HepG2 (cell line): ENCODE measurements around the gene SBSN. TPM values are rescaled to one million over a fixed set of nuclear protein-coding genes. Genes with fewer than 3 reads are reported as not detected.

Experiments
- FOXA3 ChIP-seq: IDR thresholded peaks from 2 replicates; pipeline ENCODE4 v1.6.1; 2016; ENCODE audit warnings: missing genetic modification reagents, missing compliant biosample characterization
- HNRNPK ChIP-seq: fragments of 200-400 bp; formaldehyde crosslinking; IDR thresholded peaks from 2 replicates; pipeline ENCODE4 v1.6.1; 2018; ENCODE audit warnings: low read length, low read depth, moderate library complexity, mild to moderate bottlenecking; ENCODE audit not compliant: poor library complexity, severe bottlenecking
- LCORL ChIP-seq, 2 experiments: fragments of 450-650 bp in 1 of 2; sonication (generic) in 1 of 2; formaldehyde crosslinking in 1 of 2; IDR thresholded peaks; 2 replicates each; pipeline versions ENCODE4 v1.5.0 to v1.6.1; 2017 to 2020; ENCODE audit warnings: antibody characterized with exemption in 1 of 2, missing genetic modification reagents in 1 of 2
- NFE2L2 ChIP-seq: fragments of 150-350 bp; IDR thresholded peaks from 2 replicates; pipeline ENCODE4 v1.6.1; 2014; ENCODE audit warnings: low read length
- NFIC ChIP-seq: IDR thresholded peaks from 2 replicates; pipeline ENCODE4 v1.6.1; 2012; ENCODE audit warnings: mild to moderate bottlenecking, low read length, inconsistent platforms
- POGZ ChIP-seq: sonication (generic); formaldehyde crosslinking; IDR thresholded peaks from 2 replicates; pipeline ENCODE4 v1.4.0; 2020; ENCODE audit warnings: mild to moderate bottlenecking, missing genetic modification reagents
- TBX2 ChIP-seq: sonication (generic); formaldehyde crosslinking; IDR thresholded peaks from 2 replicates; pipeline ENCODE4 v1.5.0; 2020; ENCODE audit warnings: missing genetic modification reagents, mild to moderate bottlenecking, borderline replicate concordance
- U2AF2 ChIP-seq: fragments of 200-400 bp; formaldehyde crosslinking; IDR thresholded peaks from 2 replicates; pipeline ENCODE4 v1.6.1; 2017; ENCODE audit warnings: low read depth, mild to moderate bottlenecking, low read length
- YY1 ChIP-seq: IDR thresholded peaks from 2 replicates; pipeline ENCODE4 v1.6.1; 2011; ENCODE audit warnings: low read length, low read depth, moderate library complexity, mild to moderate bottlenecking; ENCODE audit not compliant: insufficient read depth, insufficient replicate concordance
- ZNF124 ChIP-seq: sonication (generic); formaldehyde crosslinking; IDR thresholded peaks from 2 replicates; pipeline ENCODE4 v1.4.0; 2020; ENCODE audit warnings: missing genetic modification reagents
- ZNF17 ChIP-seq: sonication (generic); formaldehyde crosslinking; IDR thresholded peaks from 2 replicates; pipeline ENCODE4 v1.5.0; 2020; ENCODE audit warnings: mild to moderate bottlenecking, missing genetic modification reagents
- ZNF530 ChIP-seq: sonication (generic); formaldehyde crosslinking; IDR thresholded peaks from 2 replicates; pipeline ENCODE4 v1.5.0; 2020; ENCODE audit warnings: low read depth, mild to moderate bottlenecking, missing genetic modification reagents
- ZNF564 ChIP-seq: sonication (generic); formaldehyde crosslinking; IDR thresholded peaks from 2 replicates; pipeline ENCODE4 v1.8.1; 2023; ENCODE audit warnings: mild to moderate bottlenecking, missing genetic modification reagents
- ZNF577 ChIP-seq: sonication (generic); formaldehyde crosslinking; IDR thresholded peaks from 2 replicates; pipeline ENCODE4 v1.4.0; 2020; ENCODE audit warnings: mild to moderate bottlenecking, low read depth, missing genetic modification reagents, borderline replicate concordance
- ZNF598 ChIP-seq: sonication (generic); formaldehyde crosslinking; IDR thresholded peaks from 2 replicates; pipeline ENCODE4 v1.5.1; 2020; ENCODE audit warnings: mild to moderate bottlenecking, missing genetic modification reagents, borderline replicate concordance
- ZNF672 ChIP-seq: sonication (generic); formaldehyde crosslinking; IDR thresholded peaks from 2 replicates; pipeline ENCODE4 v1.8.1; 2022; ENCODE audit warnings: missing genetic modification reagents
- ZNF782 ChIP-seq: sonication (generic); formaldehyde crosslinking; IDR thresholded peaks from 2 replicates; pipeline ENCODE4 v1.4.0; 2020; ENCODE audit warnings: missing genetic modification reagents, mild to moderate bottlenecking, borderline replicate concordance
- polyA plus RNA-seq, 8 experiments: library from polyadenylated mRNA; depleted of rRNA in 3 of 8; stranded (reverse) in 7 of 8; unstranded in 1 of 8; fragments of >200 nt; fragmentation: Illumina TruSeq in 4 of 8; extraction: Trizol in 4 of 8; gene quantifications; 2 replicates each; pipeline versions ENCODE4 v1.2.1 to v1.2.3, GENCODE V29; 2011 to 2016; ENCODE audit warnings: low read depth in 4 of 8, missing spikeins in 1 of 8, mixed read lengths in 1 of 8; ENCODE audit not compliant: insufficient read depth in 1 of 8
- total RNA-seq, 5 experiments: library from RNA; depleted of rRNA; stranded (reverse); fragments of >200 nt; fragmentation: Illumina TruSeq; extraction: Trizol; gene quantifications; 2 replicates each; pipeline ENCODE4 v1.2.3, GENCODE V29; 2016; ENCODE audit warnings: low read depth in 1 of 5
- TF ChIP-seq, protein P1 (sequence below): sonication (generic); formaldehyde crosslinking; IDR thresholded peaks from 2 replicates; pipeline ENCODE4 v1.5.0; 2020; ENCODE audit warnings: mild to moderate bottlenecking, missing genetic modification reagents, borderline replicate concordance
- TF ChIP-seq, protein P2 (sequence below): sonication (generic); formaldehyde crosslinking; IDR thresholded peaks from 2 replicates; pipeline ENCODE4 v1.4.0; 2020; ENCODE audit warnings: mild to moderate bottlenecking, low read depth, missing genetic modification reagents
- TF ChIP-seq, protein P3 (sequence below): sonication (generic); formaldehyde crosslinking; IDR thresholded peaks from 2 replicates; pipeline ENCODE4 v1.5.1; 2020; ENCODE audit warnings: missing genetic modification reagents, mild to moderate bottlenecking, borderline replicate concordance
- TF ChIP-seq, protein P4 (sequence below): sonication (generic); formaldehyde crosslinking; IDR thresholded peaks from 2 replicates; pipeline ENCODE4 v1.4.0; 2020; ENCODE audit warnings: low read depth, mild to moderate bottlenecking, missing genetic modification reagents

The SBSN gene
- total and polyA plus RNA-seq, 2 of the 13 experiments (the other 11 are each of a cell fraction or from before 2014, with no cell fraction given), result not detected

DNA sequence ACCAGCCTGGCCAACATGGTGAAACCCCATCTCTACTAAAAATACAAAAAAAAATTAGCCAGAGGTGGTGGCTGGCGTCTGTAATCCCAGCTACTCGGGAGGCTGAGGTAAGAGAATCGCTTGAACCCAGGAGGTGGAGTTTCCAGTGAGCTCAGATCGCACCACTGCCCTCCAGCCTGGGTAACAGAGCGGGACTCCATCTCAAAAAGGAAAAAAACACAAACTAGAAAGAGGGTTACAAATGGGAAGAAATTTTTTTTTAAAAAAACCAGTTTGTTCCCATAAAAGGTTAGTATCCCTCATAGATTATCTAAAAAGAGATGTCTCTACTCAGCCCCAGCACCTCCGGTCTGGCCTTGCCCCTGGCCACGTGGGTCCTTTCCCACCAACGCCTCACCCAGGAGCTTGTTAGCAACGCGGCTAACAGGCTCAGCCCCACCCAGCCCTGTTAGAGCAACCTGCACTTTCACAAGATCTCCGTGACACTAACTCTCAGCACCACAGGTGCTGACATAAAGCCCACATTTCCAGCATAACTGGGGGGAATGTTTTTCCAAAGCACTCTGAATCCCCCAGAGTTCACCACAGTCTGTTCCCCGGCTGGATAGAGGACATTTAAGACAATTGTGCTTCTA, 19.0 kb downstream of the SBSN start (continued):
- TF ChIP-seq FOXA3 (CRISPR knock-in tag) (no peak; the same call in 1 of the 2 replicates), ZNF577 (no peak), ZNF124 (CRISPR knock-in tag) (no peak), POGZ (no peak), U2AF2 (no peak), ZNF17 (CRISPR knock-in tag) (no peak), ZNF530 (CRISPR knock-in tag) (no peak), YY1 (no peak), ZNF672 (CRISPR knock-in tag) (no peak), ZNF564 (CRISPR knock-in tag) (0 out of 2 replicates have a peak, but pooled peaks have one; percentile 34), ZNF782 (CRISPR knock-in tag) (no peak), ZNF598 (no peak), LCORL (IDR thresholded peaks at IDR 0.05) (no peak), LCORL (CRISPR knock-in tag; IDR thresholded peaks at IDR 0.05) (no peak), TBX2 (CRISPR knock-in tag) (no peak), HNRNPK (no peak), NFE2L2 (no peak), NFIC (no peak)
- TF ChIP-seq, protein P1, sequence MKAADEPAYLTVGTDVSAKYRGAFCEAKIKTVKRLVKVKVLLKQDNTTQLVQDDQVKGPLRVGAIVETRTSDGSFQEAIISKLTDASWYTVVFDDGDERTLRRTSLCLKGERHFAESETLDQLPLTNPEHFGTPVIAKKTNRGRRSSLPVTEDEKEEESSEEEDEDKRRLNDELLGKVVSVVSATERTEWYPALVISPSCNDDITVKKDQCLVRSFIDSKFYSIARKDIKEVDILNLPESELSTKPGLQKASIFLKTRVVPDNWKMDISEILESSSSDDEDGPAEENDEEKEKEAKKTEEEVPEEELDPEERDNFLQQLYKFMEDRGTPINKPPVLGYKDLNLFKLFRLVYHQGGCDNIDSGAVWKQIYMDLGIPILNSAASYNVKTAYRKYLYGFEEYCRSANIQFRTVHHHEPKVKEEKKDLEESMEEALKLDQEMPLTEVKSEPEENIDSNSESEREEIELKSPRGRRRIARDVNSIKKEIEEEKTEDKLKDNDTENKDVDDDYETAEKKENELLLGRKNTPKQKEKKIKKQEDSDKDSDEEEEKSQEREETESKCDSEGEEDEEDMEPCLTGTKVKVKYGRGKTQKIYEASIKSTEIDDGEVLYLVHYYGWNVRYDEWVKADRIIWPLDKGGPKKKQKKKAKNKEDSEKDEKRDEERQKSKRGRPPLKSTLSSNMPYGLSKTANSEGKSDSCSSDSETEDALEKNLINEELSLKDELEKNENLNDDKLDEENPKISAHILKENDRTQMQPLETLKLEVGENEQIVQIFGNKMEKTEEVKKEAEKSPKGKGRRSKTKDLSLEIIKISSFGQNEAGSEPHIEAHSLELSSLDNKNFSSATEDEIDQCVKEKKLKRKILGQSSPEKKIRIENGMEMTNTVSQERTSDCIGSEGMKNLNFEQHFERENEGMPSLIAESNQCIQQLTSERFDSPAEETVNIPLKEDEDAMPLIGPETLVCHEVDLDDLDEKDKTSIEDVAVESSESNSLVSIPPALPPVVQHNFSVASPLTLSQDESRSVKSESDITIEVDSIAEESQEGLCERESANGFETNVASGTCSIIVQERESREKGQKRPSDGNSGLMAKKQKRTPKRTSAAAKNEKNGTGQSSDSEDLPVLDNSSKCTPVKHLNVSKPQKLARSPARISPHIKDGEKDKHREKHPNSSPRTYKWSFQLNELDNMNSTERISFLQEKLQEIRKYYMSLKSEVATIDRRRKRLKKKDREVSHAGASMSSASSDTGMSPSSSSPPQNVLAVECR (CRISPR knock-in tag), result peak; percentile 38; the same call in 1 of the 2 replicates
- TF ChIP-seq, protein P2, sequence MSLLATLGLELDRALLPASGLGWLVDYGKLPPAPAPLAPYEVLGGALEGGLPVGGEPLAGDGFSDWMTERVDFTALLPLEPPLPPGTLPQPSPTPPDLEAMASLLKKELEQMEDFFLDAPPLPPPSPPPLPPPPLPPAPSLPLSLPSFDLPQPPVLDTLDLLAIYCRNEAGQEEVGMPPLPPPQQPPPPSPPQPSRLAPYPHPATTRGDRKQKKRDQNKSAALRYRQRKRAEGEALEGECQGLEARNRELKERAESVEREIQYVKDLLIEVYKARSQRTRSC (CRISPR knock-in tag), result no peak
- TF ChIP-seq, protein P3, sequence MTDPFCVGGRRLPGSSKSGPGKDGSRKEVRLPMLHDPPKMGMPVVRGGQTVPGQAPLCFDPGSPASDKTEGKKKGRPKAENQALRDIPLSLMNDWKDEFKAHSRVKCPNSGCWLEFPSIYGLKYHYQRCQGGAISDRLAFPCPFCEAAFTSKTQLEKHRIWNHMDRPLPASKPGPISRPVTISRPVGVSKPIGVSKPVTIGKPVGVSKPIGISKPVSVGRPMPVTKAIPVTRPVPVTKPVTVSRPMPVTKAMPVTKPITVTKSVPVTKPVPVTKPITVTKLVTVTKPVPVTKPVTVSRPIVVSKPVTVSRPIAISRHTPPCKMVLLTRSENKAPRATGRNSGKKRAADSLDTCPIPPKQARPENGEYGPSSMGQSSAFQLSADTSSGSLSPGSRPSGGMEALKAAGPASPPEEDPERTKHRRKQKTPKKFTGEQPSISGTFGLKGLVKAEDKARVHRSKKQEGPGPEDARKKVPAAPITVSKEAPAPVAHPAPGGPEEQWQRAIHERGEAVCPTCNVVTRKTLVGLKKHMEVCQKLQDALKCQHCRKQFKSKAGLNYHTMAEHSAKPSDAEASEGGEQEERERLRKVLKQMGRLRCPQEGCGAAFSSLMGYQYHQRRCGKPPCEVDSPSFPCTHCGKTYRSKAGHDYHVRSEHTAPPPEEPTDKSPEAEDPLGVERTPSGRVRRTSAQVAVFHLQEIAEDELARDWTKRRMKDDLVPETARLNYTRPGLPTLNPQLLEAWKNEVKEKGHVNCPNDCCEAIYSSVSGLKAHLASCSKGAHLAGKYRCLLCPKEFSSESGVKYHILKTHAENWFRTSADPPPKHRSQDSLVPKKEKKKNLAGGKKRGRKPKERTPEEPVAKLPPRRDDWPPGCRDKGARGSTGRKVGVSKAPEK (CRISPR knock-in tag), result no peak
- TF ChIP-seq, protein P4, sequence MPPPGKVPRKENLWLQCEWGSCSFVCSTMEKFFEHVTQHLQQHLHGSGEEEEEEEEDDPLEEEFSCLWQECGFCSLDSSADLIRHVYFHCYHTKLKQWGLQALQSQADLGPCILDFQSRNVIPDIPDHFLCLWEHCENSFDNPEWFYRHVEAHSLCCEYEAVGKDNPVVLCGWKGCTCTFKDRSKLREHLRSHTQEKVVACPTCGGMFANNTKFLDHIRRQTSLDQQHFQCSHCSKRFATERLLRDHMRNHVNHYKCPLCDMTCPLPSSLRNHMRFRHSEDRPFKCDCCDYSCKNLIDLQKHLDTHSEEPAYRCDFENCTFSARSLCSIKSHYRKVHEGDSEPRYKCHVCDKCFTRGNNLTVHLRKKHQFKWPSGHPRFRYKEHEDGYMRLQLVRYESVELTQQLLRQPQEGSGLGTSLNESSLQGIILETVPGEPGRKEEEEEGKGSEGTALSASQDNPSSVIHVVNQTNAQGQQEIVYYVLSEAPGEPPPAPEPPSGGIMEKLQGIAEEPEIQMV (CRISPR knock-in tag), result no peak
